Activated CD8-positive, alpha-beta T cell treated with anti-CD3 and anti-CD28 coated beads for 36 hours (primary cell): Measurements from ENCODE around the gene EPB41L5. TPM values are rescaled to one million over a fixed set of nuclear protein-coding genes. Genes with fewer than 3 reads are reported as not detected.

Experiments used
- ATAC-seq: fragments of 200-7000 bp; cut with Tn5 transposase; one replicate; pipeline ENCODE4 v1.10.0; 2021; ENCODE audit warnings: mild to moderate bottlenecking, moderate library complexity
- CTCF ChIA-PET: fragments of 350-600 bp; sonication (Branson Sonifier 250); formaldehyde crosslinking; loops from one replicate; lab custom pipeline; 2021; ENCODE audit warnings: antibody characterized with exemption; lab: Charles Lee
- POLR2A ChIA-PET: fragments of 350-600 bp; sonication (Branson Sonifier 250); formaldehyde crosslinking; loops from one replicate; lab custom pipeline; 2021; ENCODE audit warnings: antibody characterized with exemption; lab: Charles Lee
- DNase-seq: peaks from one replicate; pipeline ENCODE4 v3.0.0-alpha.2; 2020
- H3K27ac Mint-ChIP-seq: one replicate; pipeline ENCODE4 v1.8.0; 2021; ENCODE audit warnings: mild to moderate bottlenecking, mixed read lengths
- H3K27me3 Mint-ChIP-seq: one replicate; pipeline ENCODE4 v1.8.0; 2021; ENCODE audit warnings: mixed read lengths
- H3K36me3 Mint-ChIP-seq: one replicate; pipeline ENCODE4 v1.8.0; 2021; ENCODE audit warnings: low read depth, mixed read lengths
- H3K4me1 Mint-ChIP-seq: one replicate; pipeline ENCODE4 v1.8.0; 2021; ENCODE audit warnings: low read depth, mixed read lengths
- H3K4me3 Mint-ChIP-seq: one replicate; pipeline ENCODE4 v1.8.0; 2021; ENCODE audit warnings: mild to moderate bottlenecking, moderate library complexity, mixed read lengths
- H3K9me3 Mint-ChIP-seq: one replicate; pipeline ENCODE4 v1.8.0; 2021; ENCODE audit warnings: mixed read lengths
- intact Hi-C: fragments of 100-400 bp; cut with micrococcal nuclease; formaldehyde crosslinking; loops from one replicate; pipeline ENCODE4 v1.10.0; 2022
- total RNA-seq, 2 experiments: library from RNA; stranded (reverse); gene quantifications; one replicate each; pipeline ENCODE4 v1.2.3, GENCODE V29; 2021
- TF ChIP-seq, protein P1 (sequence below): fragments of 200-600 bp; IDR thresholded peaks from one replicate; pipeline ENCODE4 v1.8.0; 2022; ENCODE audit warnings: antibody characterized with exemption, mild to moderate bottlenecking

The EPB41L5 gene
- total RNA-seq, 2 experiments from 2014 or later = 3.9 TPM

DNA sequence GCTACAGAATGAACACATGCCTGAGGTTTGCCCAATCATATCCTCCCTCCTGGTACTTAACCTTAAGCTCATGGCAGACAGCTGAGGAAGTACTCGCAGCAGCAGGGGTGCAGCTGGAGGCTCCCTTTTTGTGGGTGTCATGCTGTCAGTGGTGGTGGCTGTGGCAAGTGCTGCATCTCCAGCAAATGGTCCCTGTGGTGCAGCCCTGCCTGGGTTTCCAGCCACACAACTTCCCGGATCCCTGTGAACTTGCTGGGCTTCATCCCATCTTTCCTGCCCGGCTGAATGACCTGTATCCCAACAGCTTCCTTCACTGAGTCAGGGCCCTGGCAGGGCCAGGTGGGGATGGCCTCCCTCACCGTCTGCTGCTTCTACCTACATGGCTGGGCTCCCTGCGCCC is 205.3 kb downstream of the EPB41L5 start:
- H3K4me1 Mint-ChIP-seq = peaks cover 23% of the 10 kb centered on the region
- no peak overlapping the region for H3K27ac Mint-ChIP-seq
- peaks cover 64% of the 10 kb centered on the region for H3K36me3 Mint-ChIP-seq
- H3K27me3 Mint-ChIP-seq = no peaks in the 10 kb centered on the region
- peaks cover 31% of the 10 kb centered on the region for H3K9me3 Mint-ChIP-seq
- TF ChIP-seq, protein P1, sequence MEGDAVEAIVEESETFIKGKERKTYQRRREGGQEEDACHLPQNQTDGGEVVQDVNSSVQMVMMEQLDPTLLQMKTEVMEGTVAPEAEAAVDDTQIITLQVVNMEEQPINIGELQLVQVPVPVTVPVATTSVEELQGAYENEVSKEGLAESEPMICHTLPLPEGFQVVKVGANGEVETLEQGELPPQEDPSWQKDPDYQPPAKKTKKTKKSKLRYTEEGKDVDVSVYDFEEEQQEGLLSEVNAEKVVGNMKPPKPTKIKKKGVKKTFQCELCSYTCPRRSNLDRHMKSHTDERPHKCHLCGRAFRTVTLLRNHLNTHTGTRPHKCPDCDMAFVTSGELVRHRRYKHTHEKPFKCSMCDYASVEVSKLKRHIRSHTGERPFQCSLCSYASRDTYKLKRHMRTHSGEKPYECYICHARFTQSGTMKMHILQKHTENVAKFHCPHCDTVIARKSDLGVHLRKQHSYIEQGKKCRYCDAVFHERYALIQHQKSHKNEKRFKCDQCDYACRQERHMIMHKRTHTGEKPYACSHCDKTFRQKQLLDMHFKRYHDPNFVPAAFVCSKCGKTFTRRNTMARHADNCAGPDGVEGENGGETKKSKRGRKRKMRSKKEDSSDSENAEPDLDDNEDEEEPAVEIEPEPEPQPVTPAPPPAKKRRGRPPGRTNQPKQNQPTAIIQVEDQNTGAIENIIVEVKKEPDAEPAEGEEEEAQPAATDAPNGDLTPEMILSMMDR = no peak
- ATAC-seq = no peak
- no peak for DNase-seq
- ChIA-PET POLR2A (interaction anchor here (1.1 kb wide), 1 partner anchor 15 kb away, joined by 3 read pairs; no protein-coding TSS in a partner anchor), CTCF (interaction anchor here (0.7 to 0.8 kb wide), 2 partner anchors 43 to 95 kb away, joined by 3 read pairs; no protein-coding TSS in a partner anchor)
- intact Hi-C loops = no loop called here
- H3K4me3 Mint-ChIP-seq = no peak overlapping the region

DNA sequence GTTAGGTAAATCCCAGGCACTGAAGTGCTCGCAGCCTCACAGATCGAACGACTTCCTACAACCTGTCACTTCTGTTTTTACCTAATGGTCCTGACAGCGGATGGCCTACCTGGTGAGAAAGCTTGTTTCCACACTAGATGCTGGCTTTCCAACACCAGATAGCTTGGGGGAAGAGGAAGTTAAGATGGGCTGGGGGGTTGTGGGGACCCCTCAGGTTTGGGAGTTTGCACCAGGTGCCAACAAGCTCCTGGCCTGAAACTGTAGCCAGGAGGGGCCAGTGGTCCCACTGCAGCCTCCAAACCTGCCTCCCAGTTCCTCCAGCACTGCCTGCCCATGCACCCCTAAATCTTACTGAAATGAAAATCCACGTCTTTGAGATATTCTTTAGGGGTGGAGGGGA is 206.4 kb downstream of the EPB41L5 start:
- Mint-ChIP-seq H3K4me1 (peaks cover 27% of the 10 kb centered on the region), H3K4me3 (no peak overlapping the region), H3K36me3 (peaks cover 65% of the 10 kb centered on the region), H3K27me3 (no peaks in the 10 kb centered on the region), H3K9me3 (peaks cover 31% of the 10 kb centered on the region), H3K27ac (no peak overlapping the region)
- TF ChIP-seq, protein P1 = no peak
- DNase-seq (no peak), ATAC-seq (no peak)
- ChIA-PET CTCF (interaction anchor here (1.0 to 1.8 kb wide), 4 partner anchors 13 to 516 kb away, joined by 3 to 6 read pairs (median 4); no protein-coding TSS in a partner anchor), POLR2A (interaction anchor here (0.6 to 1.1 kb wide), 4 partner anchors 12 to 118 kb away, joined by 3 read pairs; no protein-coding TSS in a partner anchor)
- intact Hi-C loops = no loop called here

DNA sequence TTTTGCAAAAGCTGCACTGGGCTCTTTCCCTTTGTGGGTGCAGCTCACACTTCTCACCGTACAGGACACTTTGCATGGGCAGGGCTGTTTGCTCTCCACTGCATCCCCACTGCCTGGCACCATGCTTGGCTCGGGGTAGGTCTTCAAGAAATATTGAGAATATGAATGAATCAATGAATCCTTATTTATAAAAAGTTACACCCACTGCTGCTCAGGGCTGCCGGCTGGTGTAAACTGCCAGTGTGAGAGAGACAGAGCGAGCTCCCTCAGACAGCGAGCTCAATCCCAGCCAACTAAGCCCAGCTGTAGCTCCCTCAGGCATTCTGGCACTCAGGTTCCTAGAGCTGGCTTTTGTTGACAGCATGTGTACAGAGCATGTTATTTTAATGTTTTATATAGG is 206.9 kb downstream of the EPB41L5 start:
- no peak overlapping the region for H3K4me3 Mint-ChIP-seq
- no peak overlapping the region for H3K27ac Mint-ChIP-seq
- H3K36me3 Mint-ChIP-seq = peaks cover 65% of the 10 kb centered on the region
- ChIA-PET POLR2A (interaction anchor here (0.6 to 1.0 kb wide), 3 partner anchors 12 to 117 kb away, joined by 3 read pairs; no protein-coding TSS in a partner anchor), CTCF (interaction anchor here (1.0 to 1.8 kb wide), 4 partner anchors 14 to 517 kb away, joined by 3 to 6 read pairs (median 4); no protein-coding TSS in a partner anchor)
- H3K9me3 Mint-ChIP-seq = peaks cover 31% of the 10 kb centered on the region
- peaks cover 30% of the 10 kb centered on the region for H3K4me1 Mint-ChIP-seq
- ATAC-seq = no peak
- TF ChIP-seq, protein P1 = no peak
- intact Hi-C loops = no loop called here
- DNase-seq = no peak
- no peaks in the 10 kb centered on the region for H3K27me3 Mint-ChIP-seq

DNA sequence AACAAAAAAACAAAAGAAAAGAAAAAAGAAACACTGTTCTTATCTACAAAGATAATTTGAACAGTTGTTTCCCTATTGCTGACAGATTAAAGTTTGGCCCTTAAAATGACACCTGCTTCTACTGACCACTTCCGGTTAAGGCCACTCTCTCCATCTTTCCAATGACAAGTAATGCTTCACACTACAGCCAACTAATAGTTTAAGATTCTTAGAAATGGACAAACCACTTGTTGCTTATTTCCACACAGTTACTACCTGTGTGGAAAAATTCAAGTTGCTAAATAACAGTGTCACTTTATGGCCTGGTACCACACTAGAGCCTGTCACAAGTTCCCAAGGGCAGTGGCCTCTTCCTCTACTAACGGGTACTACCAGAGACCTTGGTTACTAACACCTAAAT is 207.9 kb downstream of the EPB41L5 start:
- H3K9me3 Mint-ChIP-seq = peaks cover 31% of the 10 kb centered on the region
- H3K27me3 Mint-ChIP-seq = no peaks in the 10 kb centered on the region
- H3K27ac Mint-ChIP-seq = no peak overlapping the region
- no peak for DNase-seq
- H3K4me3 Mint-ChIP-seq = no peak overlapping the region
- ChIA-PET POLR2A (no interaction called here), CTCF (interaction anchor here (1.8 to 1.9 kb wide), 2 partner anchors 10 to 92 kb away, joined by 5 to 9 read pairs; no protein-coding TSS in a partner anchor)
- peaks cover 33% of the 10 kb centered on the region for H3K4me1 Mint-ChIP-seq
- ATAC-seq = no peak
- TF ChIP-seq, protein P1 = no peak
- H3K36me3 Mint-ChIP-seq = peaks cover 65% of the 10 kb centered on the region
- intact Hi-C loops = no loop called here

DNA sequence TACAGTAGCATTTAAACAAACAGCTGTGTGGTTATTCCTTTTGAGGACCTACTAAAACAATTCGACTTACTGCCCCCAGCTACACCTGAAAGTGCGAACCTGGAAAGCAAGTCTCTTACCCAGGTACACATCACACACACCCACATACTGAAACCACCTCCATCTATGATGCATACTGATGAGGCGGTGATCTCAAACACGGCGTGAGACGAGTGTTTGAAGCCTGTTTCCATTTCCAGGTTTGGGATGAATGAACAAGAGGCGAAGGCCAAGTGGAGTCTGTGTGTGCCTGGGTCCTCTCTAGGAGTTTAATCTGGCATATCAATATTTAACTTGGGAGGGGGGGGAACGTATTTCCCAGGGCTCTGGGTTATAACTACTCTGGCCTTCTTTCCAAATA is 208.7 kb downstream of the EPB41L5 start:
- Mint-ChIP-seq H3K27me3 (no peaks in the 10 kb centered on the region), H3K27ac (peak overlapping the region; percentile 88), H3K9me3 (peaks cover 24% of the 10 kb centered on the region), H3K4me1 (peaks cover 34% of the 10 kb centered on the region), H3K4me3 (peak overlapping the region; percentile 76), H3K36me3 (peaks cover 58% of the 10 kb centered on the region)
- TF ChIP-seq, protein P1 = no peak
- CTCF ChIA-PET = interaction anchor here (1.8 to 1.9 kb wide), 2 partner anchors 9 to 91 kb away, joined by 5 to 9 read pairs; no protein-coding TSS in a partner anchor
- no peak for DNase-seq
- intact Hi-C loops = no loop called here
- ATAC-seq = no peak
- POLR2A ChIA-PET = interaction anchor here (1.1 to 2.4 kb wide), 2 partner anchors 11 to 91 kb away, joined by 3 to 21 read pairs; no protein-coding TSS in a partner anchor
